NCI-H1417 treated with DMSO at 0.1 percent for 48 hours (cell line): ENCODE data around the gene STARD3.

Experiments used
- DNase-seq: peaks from one replicate; lab custom pipeline; 2025; lab: John Stamatoyannopoulos, UW

Gene STARD3

DNA sequence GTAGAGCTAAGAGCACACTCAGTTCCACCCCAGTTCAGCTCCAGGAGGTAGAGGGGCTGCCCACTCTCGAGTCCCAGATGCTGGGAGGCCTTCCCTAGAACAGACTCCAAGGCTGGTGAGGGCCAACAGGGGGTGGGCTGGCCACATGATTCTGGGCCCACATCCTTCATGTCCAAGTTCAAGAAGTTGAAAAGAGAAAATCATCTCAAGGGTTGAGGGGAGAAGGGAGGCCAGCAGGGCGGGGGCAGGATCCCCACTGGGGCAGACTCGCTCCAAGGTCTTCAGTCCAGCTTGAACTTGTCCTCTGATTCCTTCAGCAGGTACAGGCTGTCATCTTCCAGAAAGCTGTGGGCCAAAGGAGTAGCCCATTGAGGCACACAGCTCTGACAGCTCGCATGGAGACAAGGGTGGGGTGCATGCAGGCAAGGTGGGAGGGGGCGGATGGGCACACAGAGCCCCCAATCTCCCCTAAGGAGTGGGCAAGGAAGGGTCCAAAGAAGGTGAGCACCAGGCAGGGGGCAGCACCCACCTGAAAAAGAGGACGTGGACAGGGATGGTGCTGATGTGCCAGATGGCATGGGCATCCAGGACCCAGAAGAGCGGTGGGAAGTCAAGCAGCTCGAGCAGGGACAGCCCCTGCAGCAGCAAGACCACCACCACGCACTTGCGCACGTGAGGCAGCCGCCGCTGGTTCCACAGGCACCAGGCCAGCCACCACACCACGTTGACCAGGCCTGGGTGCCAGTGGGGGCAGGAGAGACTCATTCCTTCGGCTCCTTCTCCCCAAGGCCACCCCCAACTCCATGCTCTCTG is 35.8 kb downstream of the STARD3 start:
- DNase-seq, result no peak

DNA sequence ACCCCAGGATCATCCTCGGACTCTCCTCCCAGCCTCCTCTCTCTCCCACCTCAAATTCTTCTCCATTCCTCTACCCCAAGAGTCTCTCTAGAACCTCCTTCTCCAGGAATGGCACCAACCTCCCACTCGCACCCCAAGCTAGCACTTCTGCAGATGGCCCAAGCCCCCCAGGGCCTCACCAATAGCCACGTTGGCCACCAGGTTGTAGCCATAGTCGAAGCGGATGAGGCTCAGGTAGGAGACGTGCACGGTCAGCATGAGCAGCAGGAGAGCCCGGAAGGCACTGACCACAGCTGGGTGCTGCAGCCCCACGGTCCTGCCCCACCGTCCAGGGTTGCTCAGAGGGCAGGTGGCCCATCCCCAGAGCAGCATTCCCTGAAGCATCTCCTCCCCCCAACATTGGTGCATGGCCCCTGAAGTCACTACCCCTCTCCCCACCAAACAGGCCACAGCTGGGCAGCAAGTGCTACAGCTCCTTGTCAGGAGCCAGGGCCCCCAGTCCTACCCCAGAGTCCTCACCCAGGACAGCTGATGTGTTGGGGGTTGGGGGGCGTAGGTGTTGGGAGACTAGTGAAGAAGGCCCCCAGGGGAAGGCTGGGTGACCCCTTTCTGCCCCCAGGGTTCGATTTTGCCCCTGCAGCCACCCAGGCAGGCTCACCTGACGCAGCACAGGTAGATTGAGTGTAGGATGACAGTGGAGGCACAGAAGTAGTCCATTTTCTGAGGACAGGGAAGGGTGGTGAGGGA is 36.6 kb downstream of the STARD3 start:
- DNase-seq, result no peak

DNA sequence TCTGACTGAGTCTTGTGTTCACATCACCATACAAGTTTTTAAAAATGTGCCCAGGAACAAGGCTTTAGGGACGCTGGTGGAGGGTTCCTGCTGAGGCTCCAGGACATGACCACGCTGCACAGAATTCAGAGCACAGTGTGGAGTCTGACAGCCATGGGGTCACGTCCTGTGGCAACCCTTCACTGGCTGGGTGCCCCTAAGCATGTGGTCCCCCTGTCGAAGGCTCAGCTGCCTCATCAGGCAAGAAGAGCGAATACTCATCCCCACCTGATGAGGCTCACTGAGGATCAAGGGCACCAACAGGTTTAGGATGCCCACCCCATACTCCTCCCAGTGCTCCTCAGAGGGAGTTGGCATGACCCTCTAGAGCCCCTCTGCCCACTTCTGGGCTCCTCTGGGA is 37.2 kb downstream of the STARD3 start:
- DNase-seq, result no peak

DNA sequence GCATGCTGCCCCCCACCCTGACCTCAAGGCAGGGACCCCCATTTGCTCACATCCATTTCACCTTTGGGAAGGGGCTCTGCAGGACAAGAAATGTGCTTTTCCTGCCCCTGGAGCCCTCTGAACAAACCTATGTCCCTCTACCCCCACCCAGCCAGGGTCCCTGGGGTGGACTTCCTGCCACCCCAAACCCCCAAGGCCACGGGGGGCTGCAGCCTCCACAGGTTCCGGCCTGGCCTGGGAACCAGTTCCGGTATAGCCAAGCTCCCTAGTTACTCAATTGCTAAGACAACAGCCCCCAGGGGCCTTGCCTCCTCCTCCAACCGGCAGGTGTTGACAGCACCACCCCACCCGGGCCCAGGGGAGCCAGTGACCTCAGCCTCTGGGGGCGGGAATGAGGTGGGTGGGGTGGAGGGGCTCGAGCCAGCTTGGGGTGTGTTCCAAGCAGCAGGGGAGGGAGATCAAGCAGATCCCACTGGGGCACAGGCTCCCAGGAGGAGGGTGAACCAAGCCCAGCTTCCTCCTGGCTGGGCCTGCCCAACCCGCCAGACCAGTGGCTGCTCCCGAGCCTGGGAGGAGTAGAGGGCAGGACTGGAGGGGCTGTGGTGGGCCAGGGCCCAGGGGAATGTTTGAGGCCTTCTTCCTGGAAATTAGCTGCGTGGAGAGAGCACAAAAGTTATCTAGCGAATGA is 37.9 kb downstream of the STARD3 start:
- peak; percentile 23 for DNase-seq

DNA sequence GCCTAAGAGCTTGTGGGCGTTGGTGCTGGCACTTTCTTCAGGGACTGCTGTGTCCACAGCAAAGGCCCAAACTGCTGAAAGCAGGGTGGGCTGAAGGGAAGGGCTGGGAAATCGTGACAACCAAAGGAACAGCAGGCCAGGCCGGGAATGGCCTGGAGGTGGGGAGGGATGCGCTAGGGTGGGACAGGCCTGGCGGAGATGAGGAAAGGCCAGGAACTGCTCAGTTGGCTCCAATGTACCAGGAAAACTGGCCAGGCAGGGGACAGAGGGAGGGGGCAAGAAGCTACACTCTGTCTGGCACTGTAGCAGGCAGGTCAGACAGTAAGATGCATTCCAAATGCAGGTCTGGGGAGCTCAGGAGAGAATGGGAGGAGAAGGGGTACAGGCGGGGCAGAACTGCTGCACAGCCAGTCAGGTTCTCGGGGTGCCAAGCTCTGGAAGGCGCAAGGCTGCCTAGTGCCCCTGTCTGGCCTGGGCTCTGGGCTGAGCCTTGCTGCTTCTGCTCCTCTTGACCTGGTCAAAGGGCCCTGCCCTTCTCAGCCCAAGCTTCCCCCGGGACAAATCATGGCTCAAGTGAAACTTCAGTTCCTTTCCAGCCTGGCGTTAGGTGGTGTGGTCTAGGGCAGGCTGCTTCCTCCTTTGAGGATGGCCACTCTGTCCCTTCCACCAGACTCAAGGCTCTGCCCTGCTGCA is 38.6 kb downstream of the STARD3 start:
- no peak for DNase-seq

DNA sequence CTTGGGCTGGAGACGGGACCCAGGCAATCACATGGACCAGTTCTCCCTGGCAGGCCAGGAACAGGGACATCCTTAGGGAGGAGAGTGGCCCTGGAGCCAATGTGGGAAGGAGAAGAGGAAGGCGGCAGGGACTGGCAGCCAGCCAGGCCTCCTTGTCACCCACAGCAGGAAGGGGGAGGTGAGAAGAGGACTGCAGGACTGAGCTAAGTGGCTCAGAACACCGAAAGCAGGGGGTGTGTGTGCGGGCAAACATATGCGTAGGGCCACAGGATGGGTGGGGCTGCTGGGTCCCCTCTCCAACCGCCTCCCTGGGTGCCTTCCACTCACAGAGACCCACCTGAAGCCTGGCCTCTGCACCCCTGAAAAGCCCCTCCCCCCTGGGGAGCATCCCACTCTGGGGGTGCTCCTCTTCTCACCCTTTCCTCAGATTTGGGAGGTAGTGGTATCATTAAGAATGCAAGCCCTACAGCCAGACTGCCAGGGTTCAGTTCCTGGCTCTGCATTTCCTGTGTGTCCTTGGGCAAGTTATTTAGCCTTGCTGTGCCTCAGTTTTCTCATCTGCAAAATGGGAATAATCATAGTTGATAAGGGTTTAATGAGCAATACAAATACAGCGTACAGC is 39.4 kb downstream of the STARD3 start:
- no peak for DNase-seq

DNA sequence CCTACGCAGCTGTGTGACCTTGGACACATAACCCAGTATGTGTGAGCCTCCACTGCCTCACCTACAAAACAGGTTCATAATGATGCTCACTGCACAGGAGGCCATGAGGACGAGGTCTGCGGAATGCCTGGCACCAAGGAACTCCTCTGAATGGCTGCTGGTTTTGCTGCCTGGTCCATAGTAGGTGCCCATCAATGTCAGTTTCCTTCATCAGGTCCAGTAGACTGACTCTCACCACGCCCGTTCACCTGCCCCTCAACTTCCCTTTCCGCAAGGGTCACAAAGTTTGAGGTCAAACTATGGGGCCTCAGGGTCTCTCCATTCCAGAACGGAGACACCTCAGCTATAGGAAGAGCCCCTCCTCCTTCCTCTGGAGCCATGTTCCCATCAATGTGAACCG is 40.1 kb downstream of the STARD3 start:
- DNase-seq, result no peak

DNA sequence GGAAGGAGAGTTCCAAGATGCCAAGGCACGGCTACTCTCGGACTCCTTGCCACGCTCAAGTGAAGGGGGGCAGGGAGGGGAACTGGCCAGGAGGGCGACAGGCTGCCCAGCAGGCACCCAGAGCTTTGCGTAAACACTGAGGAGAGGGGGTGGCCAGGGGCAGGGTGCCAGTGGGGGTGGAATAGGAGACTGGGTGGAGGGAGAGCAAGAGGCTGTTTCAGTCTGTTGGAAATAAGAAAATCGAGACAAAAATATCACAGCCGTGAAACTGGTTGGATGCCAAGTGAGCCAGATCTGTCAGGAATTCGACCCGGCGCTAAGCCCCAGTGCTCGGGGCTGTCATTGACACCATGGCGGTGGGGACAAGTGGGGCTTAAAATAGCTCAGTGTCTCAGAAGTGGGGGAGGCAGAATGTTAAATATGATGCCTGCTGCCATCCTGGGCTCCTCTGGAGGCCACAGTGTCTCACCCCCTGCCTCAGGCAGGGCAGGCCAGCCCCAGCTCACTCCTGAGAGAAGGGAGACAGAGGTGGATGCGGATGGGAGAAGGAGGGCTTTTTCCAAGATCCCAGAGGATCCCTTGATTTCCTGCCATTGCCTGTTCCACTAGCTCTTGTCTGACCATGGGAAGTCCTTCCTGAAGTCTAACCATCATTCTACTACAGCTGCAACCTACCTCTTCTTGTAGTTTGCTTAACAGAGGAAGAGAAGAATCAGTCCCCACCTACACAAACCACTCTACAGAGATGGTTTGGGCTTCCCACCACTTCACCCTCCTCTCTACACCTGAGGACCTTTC is 40.8 kb downstream of the STARD3 start:
- no peak for DNase-seq

DNA sequence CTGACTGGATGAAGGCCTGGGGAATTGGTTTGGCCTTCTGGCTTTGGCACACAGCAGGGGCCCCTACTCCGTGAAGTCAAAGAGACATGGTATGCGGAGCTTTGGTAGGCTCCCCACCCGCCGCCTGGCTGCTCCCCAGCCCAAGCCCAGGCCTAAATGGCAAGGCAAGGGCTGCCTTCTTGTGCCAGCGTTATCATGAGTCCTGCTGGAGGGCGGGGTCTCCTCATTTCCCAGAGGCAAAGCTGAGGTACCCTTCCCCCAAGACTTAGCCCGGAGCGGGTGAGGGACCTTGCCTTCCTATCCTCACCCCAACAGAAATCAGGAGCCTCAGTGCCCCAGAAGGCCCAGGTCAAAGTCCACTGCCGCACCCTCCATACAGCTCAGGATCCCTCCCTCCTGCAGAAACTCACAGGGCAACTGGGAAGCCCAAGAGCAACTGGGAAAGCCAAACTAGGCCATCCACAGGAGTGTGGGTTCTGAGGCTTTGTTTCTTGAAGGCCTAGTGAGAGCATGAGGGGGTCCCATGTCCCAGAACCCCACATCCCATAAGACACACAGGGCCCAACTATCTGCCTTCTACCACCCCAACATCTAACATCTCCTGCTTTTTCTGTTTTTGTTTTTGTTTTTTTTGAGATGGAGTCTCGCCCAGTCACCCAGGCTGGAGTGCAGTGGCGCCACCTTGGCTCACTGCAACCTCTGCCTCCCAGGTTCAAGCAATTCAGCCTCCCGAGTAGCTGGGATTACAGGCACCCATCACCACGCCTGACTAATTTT is 41.6 kb downstream of the STARD3 start:
- no peak for DNase-seq

DNA sequence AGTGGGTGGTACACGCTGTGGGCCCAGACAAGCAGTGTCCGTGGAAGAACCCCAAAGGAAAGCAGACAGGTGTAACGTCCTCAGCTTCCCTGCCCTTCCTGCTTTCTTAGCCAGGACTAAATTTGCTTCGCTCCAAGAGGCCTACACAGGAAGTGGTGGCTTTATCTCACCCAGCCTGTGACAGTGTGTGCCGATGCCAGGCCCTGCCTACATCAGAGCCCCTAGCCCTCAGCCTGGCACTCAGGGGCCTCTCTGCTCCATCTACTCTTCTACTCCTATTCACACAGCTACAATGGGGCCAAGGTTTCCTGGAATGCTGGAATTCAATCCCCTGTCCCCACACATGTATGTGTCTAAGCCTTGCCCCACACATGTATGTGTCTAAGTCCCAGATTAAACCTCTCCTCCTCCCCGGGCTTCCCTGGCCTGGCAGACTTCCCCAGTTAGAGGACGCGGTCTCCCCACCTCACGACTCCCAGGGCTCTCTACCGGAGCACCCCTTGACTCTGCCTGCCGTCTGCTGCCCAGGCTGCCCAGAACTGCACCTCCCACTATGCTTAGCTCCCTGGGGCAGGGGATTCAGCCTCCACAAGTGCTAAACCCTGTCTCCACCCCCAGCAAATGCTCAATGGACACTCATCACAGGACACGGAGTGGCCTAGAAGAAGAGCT is 42.7 kb downstream of the STARD3 start:
- DNase-seq, result no peak

DNA sequence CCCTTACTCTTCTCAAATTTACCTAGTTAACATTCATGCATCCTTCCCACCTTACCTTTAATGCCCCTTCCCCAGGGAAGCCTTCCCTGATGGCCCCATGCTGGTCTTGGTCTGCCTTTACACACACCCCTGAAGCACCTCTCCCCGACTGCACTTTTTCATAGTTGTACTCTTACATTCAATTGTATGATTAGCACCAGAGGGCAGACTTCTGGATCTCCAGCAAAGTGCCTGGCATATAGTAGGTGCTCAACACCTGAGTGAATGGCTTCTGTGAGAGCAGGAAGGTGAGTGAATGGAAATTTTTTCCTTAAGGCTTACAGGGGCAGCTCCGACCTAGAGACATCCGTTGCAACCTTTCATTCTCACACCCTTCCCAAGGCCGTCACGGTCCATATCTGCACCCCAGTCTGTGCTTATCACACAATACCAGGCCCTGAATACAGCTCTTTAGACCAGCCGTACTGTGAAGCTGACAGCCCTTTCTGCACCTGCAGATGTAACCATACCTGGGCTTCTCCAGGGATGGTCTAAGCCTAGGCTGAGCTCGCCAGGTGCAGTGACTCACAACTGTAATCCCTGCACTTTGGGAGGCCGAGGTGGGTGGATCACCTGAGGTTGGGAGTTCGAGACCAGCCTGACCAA is 46.5 kb downstream of the STARD3 start:
- no peak for DNase-seq

DNA sequence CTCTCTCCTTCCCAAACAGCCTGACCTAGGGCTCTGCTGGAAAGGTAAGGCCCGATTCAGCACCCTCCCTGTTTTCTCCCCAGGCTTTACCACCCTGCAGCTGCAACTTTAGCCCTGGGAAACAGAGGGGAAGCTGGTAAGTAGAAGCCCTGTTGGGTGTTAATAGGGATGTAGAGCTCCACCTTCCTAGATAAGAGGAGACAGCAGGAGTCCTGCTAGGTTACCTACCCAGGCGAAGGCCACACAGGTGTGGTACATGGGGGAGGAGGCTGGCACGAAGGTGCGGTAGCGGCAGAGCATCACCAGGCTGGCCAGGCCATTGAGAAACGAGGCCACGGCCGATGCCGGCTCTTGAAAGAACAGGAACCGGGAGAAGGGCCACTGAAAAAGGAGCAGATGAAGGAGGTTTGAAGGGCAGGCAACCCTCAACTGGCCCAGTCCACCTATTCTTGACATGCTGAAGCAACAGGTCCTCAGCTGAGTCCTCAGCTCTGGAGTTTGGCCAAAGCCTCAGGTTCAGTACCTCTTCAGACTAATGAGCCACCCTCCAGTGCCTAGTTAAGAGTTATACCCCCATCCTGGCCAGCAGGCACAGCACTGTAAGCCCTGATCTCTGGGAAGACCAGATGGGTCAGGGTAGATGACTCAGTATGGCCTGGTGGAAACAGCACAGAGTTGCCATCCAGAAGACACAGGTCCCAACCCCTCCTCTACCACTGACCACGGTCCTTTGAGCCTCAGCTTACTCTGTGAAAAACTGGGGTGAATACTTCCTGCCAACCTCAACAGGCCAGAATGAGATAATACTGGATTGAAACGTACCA is 47.6 kb downstream of the STARD3 start:
- no peak for DNase-seq

DNA sequence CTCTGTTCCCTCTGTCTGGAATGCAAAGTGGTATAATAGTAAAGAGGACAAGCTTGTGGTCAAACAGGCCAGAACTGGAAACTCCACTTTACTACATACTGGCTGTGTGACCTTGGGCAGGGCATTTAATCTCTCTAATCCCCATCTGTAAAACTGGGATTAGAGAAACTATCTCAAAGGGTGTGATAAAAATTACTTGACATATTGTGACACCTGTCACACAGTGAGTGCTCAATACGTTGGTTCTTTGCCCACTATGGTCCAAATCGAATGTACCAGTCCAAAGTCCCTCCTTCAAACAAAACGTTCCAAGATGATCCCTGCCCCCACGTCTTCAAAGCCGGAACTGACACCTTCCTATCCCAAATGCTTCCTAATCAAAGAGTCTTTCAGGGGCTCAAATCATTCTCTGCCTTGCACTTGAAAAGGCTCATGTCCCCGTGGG is 50.2 kb downstream of the STARD3 start:
- DNase-seq, result no peak

DNA sequence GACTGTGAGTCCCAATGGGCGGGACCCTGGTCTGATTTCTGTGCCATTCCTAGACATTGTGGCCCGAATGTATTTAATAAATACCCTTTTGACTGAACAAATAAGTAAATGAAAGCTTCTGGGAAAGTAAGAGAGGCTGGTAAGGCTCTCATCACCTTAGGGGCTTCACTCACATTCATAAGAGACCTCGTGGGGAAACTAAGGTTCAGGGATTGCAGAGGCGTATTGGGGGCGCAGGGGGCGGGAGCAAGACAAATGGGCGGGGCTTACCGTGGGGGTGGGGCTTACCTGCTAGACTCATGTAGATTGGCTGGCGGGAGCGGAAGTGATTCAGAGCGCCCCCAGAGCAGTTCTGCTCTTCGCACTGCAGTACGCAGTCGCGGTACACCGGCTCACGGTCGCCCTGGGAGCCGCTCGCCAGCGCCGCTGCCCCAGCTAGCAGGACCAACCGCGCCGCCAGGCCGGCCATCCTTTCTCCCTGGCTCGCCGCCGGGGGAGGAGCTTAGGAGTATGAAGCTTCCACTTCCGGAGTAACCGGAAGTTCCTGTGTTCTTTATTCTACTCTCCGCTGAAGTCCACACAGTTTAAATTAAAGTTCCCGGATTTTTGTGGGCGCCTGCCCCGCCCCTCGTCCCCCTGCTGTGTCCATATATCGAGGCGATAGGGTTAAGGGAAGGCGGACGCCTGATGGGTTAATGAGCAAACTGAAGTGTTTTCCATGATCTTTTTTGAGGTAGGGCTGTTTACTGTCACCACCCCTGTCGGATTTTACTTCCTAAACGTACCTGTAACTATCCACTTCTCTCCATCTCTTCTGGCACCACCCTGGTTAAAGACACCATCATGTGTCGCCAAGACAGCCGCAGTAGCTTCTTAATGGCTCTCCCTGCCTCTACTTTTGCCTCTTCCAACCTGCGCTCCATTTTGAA is 50.9 kb downstream of the STARD3 start, which contains the start of gene PGAP3:
PGAP3 (minus strand) TSS at position 512 of the 929 bp plus-strand sequence; CDS start at position 469, 43 bp downstream.
- DNase-seq, result peak; percentile 95

DNA sequence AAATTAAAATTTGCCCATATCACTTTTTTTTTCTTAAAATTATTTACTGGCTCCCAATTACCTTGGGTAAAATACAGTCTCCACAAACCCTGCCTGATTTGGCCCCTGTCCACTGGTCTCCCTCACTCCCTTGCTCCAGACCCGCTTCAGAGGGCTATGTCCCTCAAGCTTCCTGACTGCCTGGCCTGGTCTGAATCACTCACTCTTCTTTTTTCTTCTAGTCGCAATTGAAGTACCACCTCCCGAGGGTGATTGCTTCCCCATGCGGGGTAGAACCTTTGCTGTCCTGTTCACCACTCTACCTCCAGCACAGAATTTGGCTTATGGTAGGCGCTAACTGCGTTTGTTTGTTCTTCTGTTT is 51.5 kb downstream of the STARD3 start:
- DNase-seq, result no peak

DNA sequence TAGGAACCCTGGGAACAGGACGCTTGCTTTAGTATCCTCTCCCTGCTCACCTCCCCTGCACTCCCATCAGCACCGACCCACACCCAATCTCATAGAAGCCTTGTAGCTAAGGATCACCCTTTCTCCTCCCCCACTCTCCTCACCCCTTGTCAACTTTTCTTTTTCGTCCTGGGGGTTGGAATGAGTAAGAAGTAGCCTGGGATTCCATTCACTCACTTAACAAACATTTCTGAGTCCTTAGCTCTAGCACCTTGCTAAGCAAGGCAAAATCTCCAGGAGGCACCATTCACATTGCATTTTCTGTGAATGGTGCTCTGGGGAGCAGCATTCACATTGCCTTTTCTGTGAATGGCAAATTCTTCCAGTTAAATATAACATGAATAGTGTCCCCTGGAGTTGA is 52.0 kb downstream of the STARD3 start:
- no peak for DNase-seq

DNA sequence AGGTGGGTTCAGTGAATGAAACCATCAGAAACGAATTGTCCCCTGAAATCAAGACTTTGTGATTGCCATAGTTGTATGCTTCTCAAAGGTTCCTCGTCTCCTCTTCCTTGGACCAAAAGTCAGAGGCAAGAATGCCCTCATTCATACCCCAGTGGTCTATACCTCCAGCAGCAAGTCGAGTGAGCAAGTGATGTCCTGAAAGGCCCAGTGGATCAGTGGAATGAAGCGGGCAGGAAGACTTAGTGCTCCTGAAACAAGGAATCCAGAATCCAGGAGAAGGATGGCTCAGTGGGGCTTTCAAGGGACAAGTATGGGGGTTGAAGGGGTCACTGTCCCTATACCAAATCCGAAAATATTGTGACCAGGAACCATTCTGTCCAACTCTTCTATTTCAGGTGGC is 57.6 kb downstream of the STARD3 start:
- no peak for DNase-seq
